OCI-LY7 (cell line): ENCODE data around the gene REST. TPM values are rescaled to one million over a fixed set of nuclear protein-coding genes. Genes with fewer than 3 reads are reported as not detected.
A peak's percentile ranks its signal among the peaks of the same experiment; 100 is the strongest.

Source experiments
- BruUV-seq: library from RNA; stranded (reverse); fragments of 400-500 nt; replicated peaks from 2 replicates; lab custom pipeline; 2021; lab: Mats Ljungman, UMichigan
- CTCF ChIA-PET: fragments of 300-600 bp; sonication (Branson Sonifier 250); formaldehyde crosslinking; loops from one replicate; lab custom pipeline; 2022; ENCODE audit warnings: antibody characterized with exemption; ENCODE audit not compliant: unreplicated experiment; lab: Charles Lee
- POLR2A ChIA-PET: fragments of 300-600 bp; sonication (Branson Sonifier 250); formaldehyde crosslinking; loops from one replicate; lab custom pipeline; 2022; ENCODE audit warnings: antibody characterized with exemption; lab: Charles Lee
- DNase-seq: peaks from one replicate; pipeline ENCODE4 v3.0.0-alpha.2; 2015; ENCODE audit warnings: low spot score
- H2AFZ ChIP-seq: fragments of 200-600 bp; sonication (generic), shearing (Covaris generic); 2 replicates; pipeline ENCODE4 v1.6.1; 2014; ENCODE audit warnings: mild to moderate bottlenecking, antibody characterized with exemption, low read length, moderate library complexity
- H3K27ac ChIP-seq: fragments of 200-600 bp; sonication (generic); 2 replicates; pipeline ENCODE4 v1.5.1; 2014; ENCODE audit warnings: mixed run types, low read depth, mild to moderate bottlenecking, moderate library complexity, low read length, inconsistent platforms; ENCODE audit not compliant: poor library complexity, severe bottlenecking
- H3K36me3 ChIP-seq: fragments of 200-600 bp; sonication (generic); 2 replicates; pipeline ENCODE4 v1.6.1; 2014; ENCODE audit warnings: mild to moderate bottlenecking, antibody characterized with exemption, low read length, moderate library complexity, mixed read lengths; ENCODE audit not compliant: insufficient read depth
- H3K4me1 ChIP-seq: fragments of 200-600 bp; sonication (generic); 2 replicates; pipeline ENCODE4 v1.5.1; 2014; ENCODE audit warnings: mild to moderate bottlenecking, low read length; ENCODE audit not compliant: insufficient read depth, poor library complexity, severe bottlenecking
- H3K4me2 ChIP-seq: fragments of 200-600 bp; sonication (generic); 2 replicates; pipeline ENCODE4 v1.6.1; 2014; ENCODE audit warnings: mild to moderate bottlenecking, low read length
- H3K4me3 ChIP-seq: fragments of 200-600 bp; sonication (generic); 2 replicates; pipeline ENCODE4 v1.5.1; 2014; ENCODE audit warnings: mild to moderate bottlenecking, low read depth, low read length; ENCODE audit not compliant: poor library complexity, severe bottlenecking
- H3K79me2 ChIP-seq: fragments of 200-600 bp; sonication (generic); 2 replicates; pipeline ENCODE4 v1.6.1; 2016; ENCODE audit warnings: low read depth, mild to moderate bottlenecking, low read length, moderate library complexity, mixed read lengths; ENCODE audit not compliant: insufficient read depth
- H3K9me2 ChIP-seq: fragments of 200-600 bp; sonication (generic); 2 replicates; pipeline ENCODE4 v1.6.1; 2016; ENCODE audit warnings: mild to moderate bottlenecking, low read length, mixed read lengths; ENCODE audit not compliant: insufficient read depth
- H3K9me3 ChIP-seq: fragments of 200-600 bp; sonication (generic); 2 replicates; pipeline ENCODE4 v1.6.1; 2014; ENCODE audit warnings: mild to moderate bottlenecking, mixed run types, low read length, mixed read lengths
- H4K20me1 ChIP-seq: fragments of 200-600 bp; sonication (generic); 2 replicates; pipeline ENCODE4 v1.6.1; 2014; ENCODE audit warnings: mild to moderate bottlenecking, antibody characterized with exemption, low read length, moderate library complexity, mixed read lengths; ENCODE audit not compliant: insufficient read depth
- EZH2phosphoT487 ChIP-seq: fragments of 200-600 bp; sonication (generic); IDR thresholded peaks from 2 replicates; pipeline ENCODE4 v1.6.1; 2018; ENCODE audit warnings: low read depth, borderline replicate concordance, mild to moderate bottlenecking, mixed run types, antibody characterized with exemption, low read length, moderate library complexity, mixed read lengths
- intact Hi-C: fragments of 100-400 bp; cut with micrococcal nuclease; formaldehyde crosslinking; loops from one replicate; pipeline ENCODE4 v1.10.0; 2022; ENCODE audit not compliant: unreplicated experiment
- total RNA-seq, 2 experiments: library from RNA; depleted of rRNA in 1 of 2; stranded (reverse); fragments of >200 nt in 1 of 2; shearing (Covaris generic) in 1 of 2; gene quantifications; 2 replicates each; pipeline ENCODE4 v1.2.3, GENCODE V29; 2014 to 2022
- TF ChIP-seq, protein P1 (sequence below): fragments of 200-600 bp; sonication (generic); conservative IDR thresholded peaks from 2 replicates; pipeline ENCODE4 v1.5.1; 2014; ENCODE audit warnings: mild to moderate bottlenecking, antibody characterized with exemption, low read length, moderate library complexity, mixed read lengths

The REST gene
- total RNA-seq, 2 experiments from 2014 or later = 27.3 to 39.2 TPM

DNA sequence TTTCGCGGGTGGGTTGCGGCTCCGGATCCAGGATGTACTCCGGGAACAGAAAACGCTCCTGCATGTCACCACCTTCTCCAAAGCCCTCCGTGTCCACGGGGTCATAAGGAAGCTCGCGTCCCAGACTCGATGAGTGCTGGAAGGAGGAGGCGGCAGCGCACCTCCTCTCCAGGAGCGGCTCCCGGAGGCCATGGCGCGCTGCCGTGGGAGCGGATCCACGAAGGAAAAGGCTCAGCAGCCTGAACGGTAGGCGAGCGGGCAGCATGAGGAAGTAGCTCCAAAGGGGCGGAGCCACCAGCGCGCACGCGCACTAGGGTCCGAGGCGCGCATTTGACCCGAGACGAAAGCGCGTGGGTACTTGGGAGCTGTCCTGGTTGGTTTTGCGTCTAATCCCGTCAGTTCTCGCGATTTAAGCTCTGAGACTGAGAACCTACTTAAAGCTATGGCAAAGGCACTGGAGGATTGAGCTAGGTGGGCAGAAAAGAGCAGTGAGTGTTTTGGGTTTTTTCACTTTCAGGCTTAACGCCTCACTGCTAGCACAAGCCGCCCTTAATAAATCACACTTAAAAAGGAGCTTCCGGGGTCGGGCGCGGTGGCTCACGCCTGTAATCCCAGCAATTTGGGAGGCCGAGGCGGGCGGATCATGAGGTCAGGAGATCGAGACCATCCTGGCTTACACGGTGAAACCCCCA lies 69.8 kb downstream of the REST start, which contains the start of gene NOA1:
Gene NOA1, minus strand, starts transcription at position 286 of the 692 bp plus-strand sequence. Its CDS starts 21 bp downstream, at position 265.
- Histone ChIP-seq H2AFZ (peak within 1 kb of the TSS; percentile 78; the same call in 1 of the 2 replicates), H3K4me1 (peaks cover 33% of the 10 kb centered on the region), H3K4me3 (peak within 1 kb of the TSS; percentile 98), H3K36me3 (peaks cover 69% of the 10 kb centered on the region), H3K27ac (peak within 1 kb of the TSS; percentile 87), H3K79me2 (peaks cover 89% of the 10 kb centered on the region), H3K9me3 (peaks cover 19% of the 10 kb centered on the region), H4K20me1 (peaks cover 39% of the 10 kb centered on the region), H3K9me2 (no peaks in the 10 kb centered on the region), H3K4me2 (peak within 1 kb of the TSS; percentile 88)
- TF ChIP-seq, protein P1, sequence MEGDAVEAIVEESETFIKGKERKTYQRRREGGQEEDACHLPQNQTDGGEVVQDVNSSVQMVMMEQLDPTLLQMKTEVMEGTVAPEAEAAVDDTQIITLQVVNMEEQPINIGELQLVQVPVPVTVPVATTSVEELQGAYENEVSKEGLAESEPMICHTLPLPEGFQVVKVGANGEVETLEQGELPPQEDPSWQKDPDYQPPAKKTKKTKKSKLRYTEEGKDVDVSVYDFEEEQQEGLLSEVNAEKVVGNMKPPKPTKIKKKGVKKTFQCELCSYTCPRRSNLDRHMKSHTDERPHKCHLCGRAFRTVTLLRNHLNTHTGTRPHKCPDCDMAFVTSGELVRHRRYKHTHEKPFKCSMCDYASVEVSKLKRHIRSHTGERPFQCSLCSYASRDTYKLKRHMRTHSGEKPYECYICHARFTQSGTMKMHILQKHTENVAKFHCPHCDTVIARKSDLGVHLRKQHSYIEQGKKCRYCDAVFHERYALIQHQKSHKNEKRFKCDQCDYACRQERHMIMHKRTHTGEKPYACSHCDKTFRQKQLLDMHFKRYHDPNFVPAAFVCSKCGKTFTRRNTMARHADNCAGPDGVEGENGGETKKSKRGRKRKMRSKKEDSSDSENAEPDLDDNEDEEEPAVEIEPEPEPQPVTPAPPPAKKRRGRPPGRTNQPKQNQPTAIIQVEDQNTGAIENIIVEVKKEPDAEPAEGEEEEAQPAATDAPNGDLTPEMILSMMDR = no peak
- no peak for TF ChIP-seq EZH2phosphoT487
- POLR2A ChIA-PET = interaction anchor here (0.6 to 8.5 kb wide), 24 partner anchors 12 to 1632 kb away, joined by 3 to 53 read pairs (median 4); partner anchors contain the start of genes PAICS, PPAT, REST and SRD5A3
- intact Hi-C loops = loop anchor here (1.0 to 10.0 kb wide), 5 partner anchors 68 to 933 kb away; partner anchors contain the start of genes AASDH, PAICS, PPAT and SRP72
- BruUV-seq = no TSS peak
- CTCF ChIA-PET = interaction anchor here (1.2 kb wide), 1 partner anchor 11 kb away, joined by 4 read pairs; no protein-coding TSS in a partner anchor
- DNase-seq = peak; percentile 99

DNA sequence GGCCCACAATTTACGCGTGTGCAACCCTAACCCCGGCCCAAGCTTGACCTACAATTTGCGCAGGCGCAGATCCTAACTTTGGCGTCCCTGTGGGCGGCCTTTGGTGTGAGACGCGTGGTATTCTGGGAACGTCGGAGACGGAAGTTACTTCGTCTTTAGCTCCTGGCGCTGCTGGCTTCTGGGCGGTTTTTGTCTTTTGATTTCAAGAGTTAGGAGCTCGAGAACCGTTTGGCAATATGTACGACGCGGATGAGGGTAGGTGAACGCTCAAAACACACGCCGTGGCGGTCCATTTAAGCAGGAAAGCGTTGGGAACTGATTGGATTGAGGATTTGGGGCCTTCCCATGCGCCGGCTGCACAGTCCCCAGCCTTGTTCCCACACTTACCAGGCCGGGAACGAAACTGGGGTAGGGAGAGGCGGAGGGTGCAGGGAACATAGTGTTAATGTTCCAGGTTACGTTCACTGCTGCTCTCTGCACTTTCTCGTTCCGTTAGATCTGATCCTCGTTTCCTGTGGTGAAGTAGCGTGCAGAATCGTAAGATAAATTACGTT lies 71.1 kb downstream of the REST start, which contains the start of gene POLR2B:
Gene POLR2B, plus strand, starts transcription at position 147 of the 554 bp plus-strand sequence. Its CDS starts 90 bp downstream, at position 237.
- Histone ChIP-seq H3K36me3 (peaks cover 67% of the 10 kb centered on the region), H3K4me2 (peak within 1 kb of the TSS; percentile 75), H3K4me1 (peaks cover 37% of the 10 kb centered on the region), H3K4me3 (peak within 1 kb of the TSS; percentile 98), H3K79me2 (peaks cover 91% of the 10 kb centered on the region), H2AFZ (peak within 1 kb of the TSS; percentile 78; the same call in 1 of the 2 replicates), H3K27ac (peak within 1 kb of the TSS; percentile 87), H3K9me2 (no peaks in the 10 kb centered on the region), H3K9me3 (peaks cover 9% of the 10 kb centered on the region; the same call in 1 of the 2 replicates), H4K20me1 (peaks cover 42% of the 10 kb centered on the region)
- ChIA-PET POLR2A (interaction anchor here (0.6 to 8.5 kb wide), 12 partner anchors 11 to 1110 kb away, joined by 3 to 53 read pairs (median 5); partner anchors contain the start of genes AASDH, PAICS, PPAT and REST), CTCF (interaction anchor here (1.0 kb wide), 1 partner anchor 543 kb away, joined by 3 read pairs; the partner anchor contains the start of gene PPAT)
- TF ChIP-seq, protein P1 = no peak
- no peak for TF ChIP-seq EZH2phosphoT487
- intact Hi-C loops = loop anchor here (2.0 to 10.0 kb wide), 4 partner anchors 512 to 934 kb away; partner anchors contain the start of genes AASDH, PAICS, PPAT and SRP72
- TSS peak; percentile 83 for BruUV-seq
- peak; percentile 98 for DNase-seq
